Inferior parietal cortex (tissue), 1 donor: ENCODE results near the gene ZNF780A.
"Not testable (repeated sequence)": the region's sequence is repeated elsewhere in the genome, so short reads cannot be mapped to it uniquely, and the experiment has no call there.

Source experiments
- DNase-seq: peaks from one replicate; pipeline ENCODE4 v3.0.0-alpha.2; 2016; ENCODE audit errors: extremely low spot score

ZNF780A gene

GRCh38 chr19:40090241-40091204 lies at the start of gene ZNF780A:
ZNF780A (minus strand) TSS chr19:40090943; CDS start chr19:40084753, 6,190 bp downstream.
- DNase-seq = peak; percentile 90

GRCh38 chr19:40139533-40140287 lies 49.0 kb upstream of the ZNF780A start:
- DNase-seq = peak; percentile 76

GRCh38 chr19:40136818-40137217 lies 46.1 kb upstream of the ZNF780A start:
- no peak for DNase-seq

- DNase-seq = no peak
Observed at GRCh38 chr19:40134866-40135265, 44.1 kb upstream of the ZNF780A start.

- DNase-seq = no peak
Observed at GRCh38 chr19:40133491-40133890, 42.7 kb upstream of the ZNF780A start.

GRCh38 chr19:40130013-40130412 lies 39.3 kb upstream of the ZNF780A start:
- no peak for DNase-seq

- no peak for DNase-seq
Observed at GRCh38 chr19:40129425-40129824, 38.7 kb upstream of the ZNF780A start.

GRCh38 chr19:40128991-40129390 lies 38.2 kb upstream of the ZNF780A start:
- no peak for DNase-seq

GRCh38 chr19:40119380-40119779 lies 28.6 kb upstream of the ZNF780A start:
- DNase-seq = no peak

GRCh38 chr19:40118638-40119037 lies 27.9 kb upstream of the ZNF780A start:
- not testable (repeated sequence) for DNase-seq

GRCh38 chr19:40116075-40116474 lies 25.3 kb upstream of the ZNF780A start:
- DNase-seq = no peak

GRCh38 chr19:40114119-40114518 lies 23.4 kb upstream of the ZNF780A start:
- not testable (repeated sequence) for DNase-seq

GRCh38 chr19:40112271-40112670 lies 21.5 kb upstream of the ZNF780A start:
- DNase-seq = not testable (repeated sequence)

GRCh38 chr19:40110570-40110969 lies 19.8 kb upstream of the ZNF780A start:
- no peak for DNase-seq

- DNase-seq = no peak
Observed at GRCh38 chr19:40104754-40105153, 14.0 kb upstream of the ZNF780A start.

- no peak for DNase-seq
Observed at GRCh38 chr19:40103600-40103999, 12.9 kb upstream of the ZNF780A start.

GRCh38 chr19:40101813-40102212 lies 11.1 kb upstream of the ZNF780A start:
- no peak for DNase-seq

GRCh38 chr19:40093416-40093815 lies 2.7 kb upstream of the ZNF780A start:
- no peak for DNase-seq

- no peak for DNase-seq
Observed at GRCh38 chr19:40091205-40092129, 724 bp upstream of the ZNF780A start.

GRCh38 chr19:40089462-40089861 lies 1.3 kb downstream of the ZNF780A start:
- DNase-seq = peak; percentile 3

- no peak for DNase-seq
Observed at GRCh38 chr19:40088299-40089047, 2.3 kb downstream of the ZNF780A start.
